CD14-positive monocyte (primary cell): Measurements from ENCODE around the gene MOV10. TPM values are rescaled to one million over a fixed set of nuclear protein-coding genes. Genes with fewer than 3 reads are reported as not detected.
A peak's percentile ranks its signal among the peaks of the same experiment; 100 is the strongest.

Experiments used
- DNase-seq, 3 donors: peaks; one replicate each; pipeline ENCODE4 v3.0.0-alpha.2; 2011 to 2022
- H2AFZ ChIP-seq: 2 replicates; pipeline ENCODE4 v1.6.0; 2012; ENCODE audit warnings: mild to moderate bottlenecking, low read depth, low read length, inconsistent platforms; ENCODE audit not compliant: insufficient read depth, poor library complexity, severe bottlenecking
- H3K27ac ChIP-seq, 2 donors: 1 replicate in 1 of 2; 2 replicates in 1 of 2; pipeline ENCODE4 v1.5.1; 2012 to 2013; ENCODE audit warnings: low read length in 2 of 2, control low read depth in 1 of 2, inconsistent platforms in 1 of 2, low read depth in 1 of 2, mild to moderate bottlenecking in 1 of 2
- H3K27me3 ChIP-seq, 2 donors: one replicate each; pipeline versions ENCODE4 v1.6.0 to v1.6.1; 2011 to 2013; ENCODE audit warnings: low read length in 2 of 2; ENCODE audit not compliant: control insufficient read depth in 2 of 2, insufficient read depth in 2 of 2
- H3K36me3 ChIP-seq, 2 donors: replicated peaks in 1 of 2; 1 replicate in 1 of 2; 2 replicates in 1 of 2; pipeline versions ENCODE4 v1.5.1 to v1.6.1; 2012 to 2013; ENCODE audit warnings: low read length in 2 of 2, control low read depth in 1 of 2, inconsistent platforms in 1 of 2, mild to moderate bottlenecking in 1 of 2; ENCODE audit not compliant: insufficient read depth in 2 of 2, control insufficient read depth in 1 of 2
- H3K4me1 ChIP-seq, 2 donors: 1 replicate in 1 of 2; 2 replicates in 1 of 2; pipeline versions ENCODE4 v1.5.1 to v1.6.1; 2012 to 2013; ENCODE audit warnings: low read length in 2 of 2, control low read depth in 1 of 2, inconsistent platforms in 1 of 2, mild to moderate bottlenecking in 1 of 2, moderate library complexity in 1 of 2; ENCODE audit not compliant: insufficient read depth in 2 of 2, control insufficient read depth in 1 of 2
- H3K4me2 ChIP-seq: replicated peaks from 2 replicates; pipeline ENCODE3; 2012; ENCODE audit warnings: low read length, moderate library complexity, mild to moderate bottlenecking; ENCODE audit not compliant: poor library complexity, severe bottlenecking; ENCODE audit errors: extremely low read depth
- H3K4me3 ChIP-seq, 3 experiments: fragments of 200-600 bp in 1 of 3; sonication (generic) in 1 of 3; replicated peaks in 1 of 3; 1 replicate in 2 of 3; 2 replicates in 1 of 3; pipeline ENCODE4 v1.5.1; 2011 to 2013; ENCODE audit warnings: low read length in 3 of 3, mild to moderate bottlenecking in 3 of 3, control low read depth in 2 of 3, low read depth in 2 of 3, inconsistent platforms in 1 of 3, moderate library complexity in 1 of 3
- H3K79me2 ChIP-seq: 2 replicates; pipeline ENCODE4 v1.6.0; 2012; ENCODE audit warnings: mild to moderate bottlenecking, control low read depth, inconsistent platforms, low read length, moderate library complexity; ENCODE audit not compliant: insufficient read depth
- H3K9ac ChIP-seq: 2 replicates; pipeline ENCODE4 v1.6.0; 2017; ENCODE audit warnings: low read length, mild to moderate bottlenecking; ENCODE audit not compliant: insufficient read depth, poor library complexity, severe bottlenecking
- H3K9me3 ChIP-seq, 2 donors: replicated peaks in 1 of 2; 1 replicate in 1 of 2; 2 replicates in 1 of 2; pipeline versions ENCODE4 v1.5.1 to v1.6.1; 2012 to 2013; ENCODE audit warnings: low read length in 2 of 2, control low read depth in 1 of 2; ENCODE audit not compliant: control insufficient read depth in 1 of 2, insufficient read depth in 1 of 2
- H4K20me1 ChIP-seq: 2 replicates; pipeline ENCODE4 v1.6.0; 2012; ENCODE audit warnings: mild to moderate bottlenecking, low read length, control low read depth, moderate library complexity; ENCODE audit not compliant: insufficient read depth
- H3K27ac Mint-ChIP-seq, 7 donors: one replicate each; pipeline ENCODE4 v1.8.0; 2020; ENCODE audit warnings: mild to moderate bottlenecking in 7 of 7, mixed read lengths in 7 of 7, moderate library complexity in 6 of 7, inconsistent platforms in 2 of 7
- H3K27me3 Mint-ChIP-seq, 3 donors: one replicate each; pipeline ENCODE4 v1.8.0; 2021 to 2022; ENCODE audit warnings: low read depth in 3 of 3, mild to moderate bottlenecking in 3 of 3, mixed read lengths in 3 of 3, moderate library complexity in 3 of 3, inconsistent platforms in 1 of 3
- H3K36me3 Mint-ChIP-seq, 2 donors: one replicate each; pipeline ENCODE4 v1.8.0; 2020; ENCODE audit warnings: mixed read lengths in 2 of 2, inconsistent platforms in 1 of 2, mild to moderate bottlenecking in 1 of 2
- H3K4me1 Mint-ChIP-seq: one replicate; pipeline ENCODE4 v1.8.0; 2020; ENCODE audit warnings: mild to moderate bottlenecking, mixed read lengths
- H3K4me3 Mint-ChIP-seq, 2 donors: one replicate each; pipeline ENCODE4 v1.8.0; 2020; ENCODE audit warnings: mild to moderate bottlenecking in 2 of 2, mixed read lengths in 2 of 2, moderate library complexity in 1 of 2
- H3K9me3 Mint-ChIP-seq, 7 donors: one replicate each; pipeline ENCODE4 v1.8.0; 2020 to 2022; ENCODE audit warnings: mixed read lengths in 7 of 7, mild to moderate bottlenecking in 6 of 7, moderate library complexity in 6 of 7, inconsistent platforms in 2 of 7
- WGBS: methylation state at CpG from one replicate; pipeline ENCODE4 v1.1.5; 2013; ENCODE audit warnings: missing lambda C conversion rate; ENCODE audit not compliant: insufficient coverage; 5-methylcytosine and 5-hydroxymethylcytosine counted together
- intact Hi-C, 2 donors: fragments of 100-400 bp; cut with micrococcal nuclease; formaldehyde crosslinking; loops; one replicate each; pipeline versions ENCODE4 v1.15.0 to v1.15.1; 2023
- polyA plus RNA-seq, 3 donors: library from polyadenylated mRNA; depleted of rRNA in 1 of 3; unstranded in 2 of 3; stranded (reverse) in 1 of 3; fragments of 300-500 nt in 2 of 3; fragments of >200 nt in 1 of 3; fragmentation: Illumina TruSeq in 2 of 3; gene quantifications; 1 replicate in 2 of 3; 2 replicates in 1 of 3; pipeline ENCODE4 v1.2.3, GENCODE V29; 2012 to 2021
- TF ChIP-seq, protein P1 (sequence below): fragments of 200-600 bp; IDR thresholded peaks from one replicate; pipeline ENCODE4 v1.8.0; 2022; ENCODE audit warnings: antibody characterized with exemption, mild to moderate bottlenecking

Gene MOV10
- polyA plus RNA-seq, 3 donors, result 12.0 to 61.2 (median 13.6) TPM

DNA sequence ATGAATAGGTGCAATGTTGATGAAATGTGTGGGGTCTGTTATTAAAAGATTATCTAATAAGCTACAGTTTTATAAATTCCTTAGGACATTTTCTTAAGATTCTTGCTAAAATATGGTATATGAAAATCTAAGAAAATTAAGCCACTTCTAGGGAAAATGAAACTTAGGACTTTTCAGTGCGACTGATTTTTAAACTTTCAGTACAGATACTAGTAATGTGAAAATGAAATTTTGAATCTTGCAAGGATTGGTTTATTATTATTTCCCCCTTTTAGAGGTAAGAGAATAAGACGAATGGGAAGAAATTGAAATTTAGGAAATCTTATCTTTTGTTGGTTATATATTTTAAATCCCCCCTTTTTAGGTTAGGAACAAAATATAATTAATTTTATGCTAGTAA is 38.4 kb upstream of the MOV10 start:
- peaks cover 91% of the 10 kb centered on the region for H3K79me2 ChIP-seq
- H3K4me2 ChIP-seq, result peak overlapping the region; percentile 4
- TF ChIP-seq, protein P1, sequence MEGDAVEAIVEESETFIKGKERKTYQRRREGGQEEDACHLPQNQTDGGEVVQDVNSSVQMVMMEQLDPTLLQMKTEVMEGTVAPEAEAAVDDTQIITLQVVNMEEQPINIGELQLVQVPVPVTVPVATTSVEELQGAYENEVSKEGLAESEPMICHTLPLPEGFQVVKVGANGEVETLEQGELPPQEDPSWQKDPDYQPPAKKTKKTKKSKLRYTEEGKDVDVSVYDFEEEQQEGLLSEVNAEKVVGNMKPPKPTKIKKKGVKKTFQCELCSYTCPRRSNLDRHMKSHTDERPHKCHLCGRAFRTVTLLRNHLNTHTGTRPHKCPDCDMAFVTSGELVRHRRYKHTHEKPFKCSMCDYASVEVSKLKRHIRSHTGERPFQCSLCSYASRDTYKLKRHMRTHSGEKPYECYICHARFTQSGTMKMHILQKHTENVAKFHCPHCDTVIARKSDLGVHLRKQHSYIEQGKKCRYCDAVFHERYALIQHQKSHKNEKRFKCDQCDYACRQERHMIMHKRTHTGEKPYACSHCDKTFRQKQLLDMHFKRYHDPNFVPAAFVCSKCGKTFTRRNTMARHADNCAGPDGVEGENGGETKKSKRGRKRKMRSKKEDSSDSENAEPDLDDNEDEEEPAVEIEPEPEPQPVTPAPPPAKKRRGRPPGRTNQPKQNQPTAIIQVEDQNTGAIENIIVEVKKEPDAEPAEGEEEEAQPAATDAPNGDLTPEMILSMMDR, result no peak
- peak overlapping the region in 1 of 2 donors; percentile 76 for H3K27ac ChIP-seq
- Mint-ChIP-seq H3K9me3 (peaks cover 0 to 3% (median 0%) of the 10 kb centered on the region in 7 donors), H3K36me3 (peaks cover 13 to 21% of the 10 kb centered on the region in 2 donors), H3K4me3 (no peak overlapping the region), H3K4me1 (peaks cover 44% of the 10 kb centered on the region), H3K27me3 (no peaks in the 10 kb centered on the region), H3K27ac (peak overlapping the region in 4 of 7 donors; percentile 4 to 75 (median 48))
- no peak overlapping the region for H3K4me3 ChIP-seq
- DNase-seq, result no peak
- H2AFZ ChIP-seq, result no peak overlapping the region
- no peak overlapping the region for H3K9ac ChIP-seq
- H4K20me1 ChIP-seq, result peaks cover 90% of the 10 kb centered on the region
- intact Hi-C loops, result no loop called here
- H3K9me3 ChIP-seq, result no peaks in the 10 kb centered on the region
- H3K27me3 ChIP-seq, result no peaks in the 10 kb centered on the region
- H3K4me1 ChIP-seq, result peaks cover 16 to 50% of the 10 kb centered on the region in 2 donors
- peaks cover 4 to 18% of the 10 kb centered on the region in 2 donors for H3K36me3 ChIP-seq
- no CpG with 5 or more reads among the region's 2 CpGs for WGBS

DNA sequence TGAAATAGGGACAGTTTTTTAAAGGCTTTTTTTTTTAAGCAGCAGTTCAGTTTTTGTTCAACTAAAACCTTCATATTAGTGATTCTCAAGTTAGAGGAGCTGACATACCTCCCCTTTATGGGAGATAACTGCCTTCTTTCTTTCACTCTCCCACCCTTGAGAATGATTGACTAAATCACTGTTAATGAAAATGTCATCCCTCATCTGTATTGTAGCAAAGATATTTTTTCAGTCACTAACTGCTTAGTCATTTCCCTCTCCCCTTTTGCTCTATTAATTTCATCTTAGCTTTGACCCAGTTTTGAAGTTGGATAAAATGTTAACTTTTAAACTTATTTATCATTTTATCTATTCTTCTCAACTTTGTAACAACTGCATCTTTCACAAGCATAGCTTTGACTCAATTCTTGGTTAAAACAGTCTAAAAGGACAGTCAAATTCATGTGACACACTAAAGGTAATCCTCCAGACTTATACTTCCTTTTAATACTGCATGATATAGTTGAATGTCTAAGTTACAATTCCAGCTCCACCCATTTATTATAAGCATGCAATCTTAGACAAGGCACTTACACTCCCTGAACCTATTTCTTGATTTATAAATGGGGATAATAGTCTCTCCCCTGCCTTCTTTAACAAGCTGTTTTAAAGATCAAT is 37.7 kb upstream of the MOV10 start:
- Mint-ChIP-seq H3K9me3 (peaks cover 0 to 3% (median 0%) of the 10 kb centered on the region in 7 donors), H3K4me1 (peaks cover 44% of the 10 kb centered on the region), H3K27ac (peak overlapping the region; percentile 41 to 90 (median 69)), H3K27me3 (no peaks in the 10 kb centered on the region), H3K4me3 (no peak overlapping the region), H3K36me3 (peaks cover 13 to 15% of the 10 kb centered on the region in 2 donors)
- peak overlapping the region in 1 of 2 donors; percentile 80 for H3K27ac ChIP-seq
- peaks cover 90% of the 10 kb centered on the region for H4K20me1 ChIP-seq
- peaks cover 16 to 50% of the 10 kb centered on the region in 2 donors for H3K4me1 ChIP-seq
- no peaks in the 10 kb centered on the region for H3K27me3 ChIP-seq
- H3K4me2 ChIP-seq, result peak overlapping the region; percentile 5
- no peaks in the 10 kb centered on the region for H3K9me3 ChIP-seq
- intact Hi-C loops, result no loop called here
- H3K36me3 ChIP-seq, result peaks cover 0 to 11% of the 10 kb centered on the region in 2 donors
- H3K79me2 ChIP-seq, result peaks cover 91% of the 10 kb centered on the region
- peak in 1 of 3 donors; percentile 3 for DNase-seq
- no peak overlapping the region for H3K9ac ChIP-seq
- TF ChIP-seq, protein P1, result no peak
- no peak overlapping the region for H2AFZ ChIP-seq
- no peak overlapping the region for H3K4me3 ChIP-seq
